PC-3 (cell line): ENCODE data around the gene MYLK.

Experiments used
- CTCF ChIP-seq: fragments of 300-600 bp; sonication (generic); conservative IDR thresholded peaks from 2 replicates; pipeline ENCODE4 v1.5.1; 2017; ENCODE audit warnings: antibody characterized with exemption, low read depth, mild to moderate bottlenecking, low read length
- EZH2 ChIP-seq: fragments of 300-600 bp; sonication (generic); IDR thresholded peaks from one replicate; pipeline ENCODE4 v1.6.1; 2017; ENCODE audit warnings: antibody characterized with exemption, mild to moderate bottlenecking, low read length; ENCODE audit not compliant: unreplicated experiment
- EZH2phosphoT487 ChIP-seq: fragments of 300-600 bp; sonication (generic); IDR thresholded peaks from 2 replicates; pipeline ENCODE4 v1.6.1; 2018; ENCODE audit warnings: mild to moderate bottlenecking, antibody characterized with exemption, low read length, borderline replicate concordance

- no peak for TF ChIP-seq CTCF
- TF ChIP-seq EZH2: no peak
- TF ChIP-seq EZH2phosphoT487: no peak
These were observed 270.6 kb downstream of the MYLK start for GRCh38 chr3:123613543-123613942.
